HepG2 (cell line): ENCODE data around the gene PNP. TPM values are rescaled to one million over a fixed set of nuclear protein-coding genes. Genes with fewer than 3 reads are reported as not detected.

ENCODE experiments used
- ATM ChIP-seq: fragments of 450-650 bp; IDR thresholded peaks from 2 replicates; pipeline ENCODE4 v1.7.1; 2017; ENCODE audit warnings: mild to moderate bottlenecking, borderline replicate concordance
- CSRNP2 ChIP-seq: sonication (generic); formaldehyde crosslinking; conservative IDR thresholded peaks from 2 replicates; pipeline ENCODE4 v1.8.0; 2022; ENCODE audit warnings: low read depth, missing genetic modification reagents
- DMAP1 ChIP-seq: IDR thresholded peaks from 2 replicates; pipeline ENCODE4 v1.6.1; 2016
- FOXP1 ChIP-seq, 2 experiments: fragments of 450-650 bp in 1 of 2; IDR thresholded peaks; 2 replicates each; pipeline ENCODE4 v1.6.1; 2017 to 2018; ENCODE audit warnings: antibody characterized with exemption in 1 of 2
- GABPB1 ChIP-seq: IDR thresholded peaks from 2 replicates; pipeline ENCODE4 v1.6.1; 2016; ENCODE audit warnings: mild to moderate bottlenecking, missing genetic modification reagents, moderate library complexity, missing compliant biosample characterization
- HMGA1 ChIP-seq: sonication (generic); formaldehyde crosslinking; conservative IDR thresholded peaks from 2 replicates; pipeline ENCODE4 v1.4.0; 2020; ENCODE audit warnings: missing genetic modification reagents
- ISX ChIP-seq: sonication (generic); formaldehyde crosslinking; conservative IDR thresholded peaks from 2 replicates; pipeline ENCODE4 v1.5.0; 2020; ENCODE audit warnings: missing genetic modification reagents
- MED1 ChIP-seq: sonication (generic); formaldehyde crosslinking; IDR thresholded peaks from 2 replicates; pipeline ENCODE4 v1.4.0; 2020; ENCODE audit warnings: missing genetic modification reagents
- MEF2D ChIP-seq: sonication (generic); formaldehyde crosslinking; IDR thresholded peaks from 2 replicates; pipeline ENCODE4 v1.5.1; 2020; ENCODE audit warnings: mild to moderate bottlenecking, missing genetic modification reagents
- PAXIP1 ChIP-seq: sonication (generic); formaldehyde crosslinking; conservative IDR thresholded peaks from 2 replicates; pipeline ENCODE4 v1.4.0; 2020; ENCODE audit warnings: mild to moderate bottlenecking, missing genetic modification reagents, moderate library complexity
- PHF20 ChIP-seq: sonication (generic); formaldehyde crosslinking; IDR thresholded peaks from 2 replicates; pipeline ENCODE4 v1.5.0; 2020; ENCODE audit warnings: mild to moderate bottlenecking, missing genetic modification reagents
- RBFOX2 ChIP-seq: fragments of 200-400 bp; formaldehyde crosslinking; IDR thresholded peaks from 2 replicates; pipeline ENCODE4 v1.6.1; 2017; ENCODE audit warnings: low read depth, mild to moderate bottlenecking, low read length
- SRF ChIP-seq: IDR thresholded peaks from 2 replicates; pipeline ENCODE4 v1.6.1; 2011; ENCODE audit warnings: mild to moderate bottlenecking, low read depth, low read length, moderate library complexity
- ZBTB14 ChIP-seq: sonication (generic); formaldehyde crosslinking; IDR thresholded peaks from 2 replicates; pipeline ENCODE4 v1.4.0; 2020; ENCODE audit warnings: missing genetic modification reagents
- ZNF180 ChIP-seq: sonication (generic); formaldehyde crosslinking; IDR thresholded peaks from 2 replicates; pipeline ENCODE4 v1.4.0; 2020; ENCODE audit warnings: low read depth, missing genetic modification reagents, borderline replicate concordance
- ZNF317 ChIP-seq: sonication (generic); formaldehyde crosslinking; IDR thresholded peaks from 2 replicates; pipeline ENCODE4 v1.5.0; 2020; ENCODE audit warnings: mild to moderate bottlenecking, missing genetic modification reagents
- ZNF512B ChIP-seq: sonication (generic); formaldehyde crosslinking; IDR thresholded peaks from 2 replicates; pipeline ENCODE4 v1.5.1; 2020; ENCODE audit warnings: missing genetic modification reagents, mild to moderate bottlenecking, borderline replicate concordance
- ZNF749 ChIP-seq: sonication (generic); formaldehyde crosslinking; IDR thresholded peaks from 2 replicates; pipeline ENCODE4 v1.8.0; 2022; ENCODE audit warnings: mild to moderate bottlenecking, missing genetic modification reagents, moderate library complexity, borderline replicate concordance
- polyA plus RNA-seq, 8 experiments: library from polyadenylated mRNA; depleted of rRNA in 3 of 8; stranded (reverse) in 7 of 8; unstranded in 1 of 8; fragments of >200 nt; fragmentation: Illumina TruSeq in 4 of 8; extraction: Trizol in 4 of 8; gene quantifications; 2 replicates each; pipeline versions ENCODE4 v1.2.1 to v1.2.3, GENCODE V29; 2011 to 2016; ENCODE audit warnings: low read depth in 4 of 8, missing spikeins in 1 of 8, mixed read lengths in 1 of 8; ENCODE audit not compliant: insufficient read depth in 1 of 8
- total RNA-seq, 5 experiments: library from RNA; depleted of rRNA; stranded (reverse); fragments of >200 nt; fragmentation: Illumina TruSeq; extraction: Trizol; gene quantifications; 2 replicates each; pipeline ENCODE4 v1.2.3, GENCODE V29; 2016; ENCODE audit warnings: low read depth in 1 of 5

Gene PNP
- total and polyA plus RNA-seq, 2 of the 13 experiments (the other 11 are each of a cell fraction or from before 2014, with no cell fraction given) = 45.4 to 74.8 TPM

GRCh38 chr14:20427231-20428009 lies 41.8 kb upstream of the PNP start (continued):
- no peak for TF ChIP-seq DMAP1 (CRISPR knock-in tag)
- TF ChIP-seq RBFOX2 = no peak
- no peak for TF ChIP-seq ATM
- no peak for TF ChIP-seq SRF
- 0 out of 2 replicates have a peak, but pooled peaks have one; percentile 17 for TF ChIP-seq ZNF317 (CRISPR knock-in tag)
- 0 out of 2 replicates have a peak, but pooled peaks have one; percentile 42 for TF ChIP-seq MEF2D (CRISPR knock-in tag)
- TF ChIP-seq PHF20 (CRISPR knock-in tag) = no peak
- TF ChIP-seq GABPB1 (CRISPR knock-in tag) = peak; percentile 27; the same call in 1 of the 2 replicates
- no peak for TF ChIP-seq ZNF180 (CRISPR knock-in tag)
- TF ChIP-seq HMGA1 = no peak
- TF ChIP-seq PAXIP1 (CRISPR knock-in tag) = peak; percentile 46; the same call in 1 of the 2 replicates
- no peak for TF ChIP-seq ZNF512B (CRISPR knock-in tag)
- TF ChIP-seq FOXP1 (IDR thresholded peaks at IDR 0.05) = no peak
- 0 out of 2 replicates have a peak, but pooled peaks have one; percentile 3 for TF ChIP-seq FOXP1 (CRISPR knock-in tag; IDR thresholded peaks at IDR 0.05)
- no peak for TF ChIP-seq ZBTB14 (CRISPR knock-in tag)
- TF ChIP-seq ZNF749 (CRISPR knock-in tag) = no peak
- TF ChIP-seq CSRNP2 = no peak
- no peak for TF ChIP-seq ISX (CRISPR knock-in tag)
- peak; percentile 23; the same call in 1 of the 2 replicates for TF ChIP-seq MED1
